HG02884 (cell line): ENCODE results near the gene UCK2.

Source experiments
- ATAC-seq: cut with Tn5 transposase; IDR thresholded peaks from one replicate; pipeline ENCODE4 v1.9.1; 2021; ENCODE audit warnings: mild to moderate bottlenecking, moderate library complexity; ENCODE audit not compliant: unreplicated experiment

Gene UCK2

GRCh38 chr1:165897326-165898303 lies 70.2 kb downstream of the UCK2 start:
- ATAC-seq = no peak

- ATAC-seq = no peak
Measured at GRCh38 chr1:165898837-165899236, 71.4 kb downstream of the UCK2 start.

- no peak for ATAC-seq
Measured at GRCh38 chr1:165899461-165899941, 72.1 kb downstream of the UCK2 start.

- ATAC-seq = no peak
Measured at GRCh38 chr1:165900576-165901380, 73.4 kb downstream of the UCK2 start.

GRCh38 chr1:165902565-165902964 lies 75.2 kb downstream of the UCK2 start:
- ATAC-seq = no peak

GRCh38 chr1:165903672-165904071 lies 76.3 kb downstream of the UCK2 start:
- no peak for ATAC-seq

- no peak for ATAC-seq
Measured at GRCh38 chr1:165904948-165905347, 77.5 kb downstream of the UCK2 start.

- ATAC-seq = no peak
Measured at GRCh38 chr1:165905853-165906252, 78.4 kb downstream of the UCK2 start.

- ATAC-seq = no peak
Measured at GRCh38 chr1:165907256-165907857, 79.9 kb downstream of the UCK2 start.

- no peak for ATAC-seq
Measured at GRCh38 chr1:165910764-165911421, 83.5 kb downstream of the UCK2 start.

GRCh38 chr1:165911609-165912281 lies 84.3 kb downstream of the UCK2 start:
- no peak for ATAC-seq

- no peak for ATAC-seq
Measured at GRCh38 chr1:165912638-165913037, 85.2 kb downstream of the UCK2 start.

GRCh38 chr1:165914136-165914798 lies 86.9 kb downstream of the UCK2 start:
- peak; percentile 84 for ATAC-seq

- ATAC-seq = no peak
Measured at GRCh38 chr1:165915480-165915879, 88.1 kb downstream of the UCK2 start.

- ATAC-seq = no peak
Measured at GRCh38 chr1:165915932-165916348, 88.5 kb downstream of the UCK2 start.

GRCh38 chr1:165917166-165917565 lies 89.8 kb downstream of the UCK2 start:
- no peak for ATAC-seq

- no peak for ATAC-seq
Measured at GRCh38 chr1:165924117-165924516, 96.7 kb downstream of the UCK2 start.

- ATAC-seq = no peak
Measured at GRCh38 chr1:165925498-165926079, 98.2 kb downstream of the UCK2 start.

- ATAC-seq = peak; percentile 55
Measured at GRCh38 chr1:165927169-165927568, 99.8 kb downstream of the UCK2 start.
